ENCODE measurements around the gene XPO4.

XPO4 gene

DNA sequence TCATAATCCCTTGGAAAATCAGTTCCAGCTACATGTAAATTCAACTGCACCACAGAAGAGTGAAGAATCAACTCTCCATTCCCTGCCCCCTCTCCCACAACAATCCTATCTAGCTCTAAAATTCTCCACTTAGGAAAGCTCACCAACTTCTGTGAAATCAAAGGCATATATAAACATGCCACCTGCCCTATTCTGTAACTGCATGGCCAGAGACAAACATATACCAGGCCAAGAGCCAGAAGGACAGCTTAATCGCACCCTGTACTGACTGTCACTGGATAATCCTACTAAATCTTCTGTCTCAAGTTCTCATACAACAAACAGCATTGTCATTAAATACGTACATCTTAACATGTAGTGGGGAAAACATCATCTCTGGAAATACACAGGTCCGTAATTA is 70.6 kb downstream of the XPO4 start:
- in situ Hi-C loops (cut with MboI; ENCODE audit: low sequenced_read_pairs), result loop anchor here (10.0 kb wide), 1 partner anchor 337 kb away; no protein-coding TSS in a partner anchor

DNA sequence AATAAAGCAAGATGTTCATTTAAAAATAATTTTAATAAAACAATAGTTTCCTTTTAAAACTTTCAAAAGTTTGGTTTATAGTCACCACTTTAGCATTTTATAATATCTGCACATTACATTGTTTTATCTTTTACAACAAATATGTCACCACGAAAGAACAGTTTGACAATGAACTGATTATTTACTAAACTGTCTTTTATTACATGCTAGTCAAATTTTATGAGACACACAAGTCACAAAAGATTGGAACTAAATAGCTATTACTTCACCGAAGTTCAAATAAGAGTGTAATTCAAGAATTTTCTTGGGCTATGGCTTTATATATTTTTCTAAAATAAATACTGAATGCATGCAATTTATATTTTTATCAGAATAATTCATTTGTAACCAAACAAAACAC is 71.3 kb downstream of the XPO4 start:
- in situ Hi-C loops (cut with MboI; ENCODE audit: low sequenced_read_pairs), result loop anchor here (10.0 kb wide), 1 partner anchor 336 kb away; no protein-coding TSS in a partner anchor

DNA sequence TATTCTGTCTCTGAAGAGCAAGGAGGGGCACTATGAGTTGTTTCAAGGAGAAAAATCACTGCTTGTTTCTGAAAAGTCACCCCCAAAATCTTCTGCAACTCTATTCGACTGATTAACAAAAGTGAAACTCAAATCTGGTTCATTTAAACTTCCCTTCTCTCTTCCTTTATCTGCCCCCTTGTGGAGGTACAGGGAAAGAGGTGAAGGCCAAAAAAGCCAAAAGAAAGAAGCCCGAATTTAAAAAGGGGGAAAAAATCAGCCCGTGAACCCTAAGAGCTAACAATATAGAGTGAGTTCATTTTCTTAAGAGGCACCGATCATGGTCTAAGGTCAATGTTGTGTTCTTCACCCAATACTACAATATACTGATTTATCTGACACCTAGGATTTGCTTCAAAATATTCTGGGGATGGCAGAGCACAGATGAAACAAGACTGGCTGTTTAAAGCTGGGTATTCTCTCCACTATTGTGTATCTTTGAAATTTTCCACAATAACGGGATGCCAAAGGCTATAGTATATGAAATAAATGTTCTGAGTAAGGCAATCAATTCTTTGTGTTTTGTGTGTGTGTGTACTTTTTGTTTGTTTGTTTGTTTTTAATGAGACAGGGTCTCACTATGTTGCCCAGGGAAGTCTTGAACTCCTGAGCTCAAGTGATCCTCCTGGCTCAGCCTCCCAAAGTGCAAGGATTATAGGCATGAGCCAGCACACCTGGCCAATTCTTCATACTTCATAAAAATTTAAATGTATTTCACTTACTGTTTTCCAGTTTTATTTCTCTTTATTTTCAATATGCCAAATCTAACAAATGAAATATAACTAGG is 73.8 kb downstream of the XPO4 start:
- in situ Hi-C loops (cut with MboI; ENCODE audit: low sequenced_read_pairs), result no loop called here

DNA sequence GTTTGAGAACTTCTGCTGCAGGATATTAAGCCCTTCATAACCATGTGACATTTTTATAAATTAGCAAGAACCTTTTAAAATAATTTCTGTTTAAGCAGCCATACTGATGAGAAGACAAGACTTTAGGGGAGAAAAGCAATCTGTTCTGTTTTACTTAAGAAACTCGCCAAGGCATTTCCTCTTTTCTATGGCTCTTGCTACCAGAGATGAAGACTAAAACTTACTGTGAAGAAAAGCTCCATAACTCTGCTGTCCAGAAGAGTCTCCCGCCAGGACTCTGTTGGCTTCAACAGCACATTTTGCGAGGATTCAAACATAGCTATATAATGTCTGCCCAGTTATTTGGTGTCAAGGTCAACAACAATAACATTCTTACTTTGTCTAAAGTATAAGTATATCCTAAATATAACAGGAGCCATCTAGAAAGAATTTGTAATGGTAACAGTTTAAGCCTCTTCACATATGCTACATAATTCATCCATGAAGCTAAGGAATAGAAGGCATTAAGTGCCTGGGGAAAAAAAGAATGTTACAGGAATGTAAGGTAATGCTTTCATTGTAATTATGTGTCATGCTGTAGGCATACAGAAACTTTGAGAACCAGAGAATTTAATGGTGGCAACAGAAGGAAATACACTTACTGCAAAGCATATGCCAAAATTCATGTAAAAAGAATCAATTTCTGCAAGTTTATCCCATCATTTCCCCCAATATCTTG is 75.5 kb downstream of the XPO4 start:
- in situ Hi-C loops (cut with MboI; ENCODE audit: low sequenced_read_pairs), result no loop called here

DNA sequence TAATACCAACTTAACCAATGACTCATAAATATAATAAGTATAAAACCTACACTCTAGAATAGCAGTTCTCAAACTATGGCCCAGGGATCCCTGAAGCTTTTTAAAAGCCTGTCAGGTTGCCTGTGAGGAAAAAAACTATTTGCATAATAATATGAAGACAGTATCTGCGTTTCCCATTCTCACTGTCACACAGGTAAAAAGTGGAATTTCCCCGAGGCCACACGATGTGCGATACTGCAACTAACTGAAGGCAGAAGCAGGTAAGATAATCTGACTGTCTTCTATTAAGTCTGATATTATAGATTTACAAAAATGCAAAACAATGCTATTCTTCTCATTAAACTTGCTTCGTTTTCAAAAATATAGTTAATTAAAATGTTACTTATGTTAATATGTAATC is 76.2 kb downstream of the XPO4 start:
- in situ Hi-C loops (cut with MboI; ENCODE audit: low sequenced_read_pairs), result no loop called here

DNA sequence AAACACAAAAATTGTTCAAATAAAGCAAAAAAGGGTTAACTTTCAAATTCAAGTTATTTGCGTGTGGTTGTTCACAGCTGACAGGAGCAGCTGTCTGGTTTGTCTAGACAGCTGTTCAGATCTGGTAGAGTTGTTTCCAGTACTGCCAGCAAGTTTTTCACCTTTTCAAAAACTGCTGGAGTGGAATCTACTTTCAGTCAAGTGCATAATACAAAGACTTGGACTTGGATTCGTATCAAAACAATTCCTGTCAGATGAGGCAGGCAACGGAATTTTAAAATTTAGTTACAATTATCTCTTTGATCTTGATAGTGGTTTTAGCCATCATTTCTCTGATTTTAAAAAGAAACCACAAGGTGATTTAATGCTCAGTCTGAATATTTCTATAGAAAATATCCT is 77.1 kb downstream of the XPO4 start:
- in situ Hi-C loops (cut with MboI; ENCODE audit: low sequenced_read_pairs), result no loop called here

DNA sequence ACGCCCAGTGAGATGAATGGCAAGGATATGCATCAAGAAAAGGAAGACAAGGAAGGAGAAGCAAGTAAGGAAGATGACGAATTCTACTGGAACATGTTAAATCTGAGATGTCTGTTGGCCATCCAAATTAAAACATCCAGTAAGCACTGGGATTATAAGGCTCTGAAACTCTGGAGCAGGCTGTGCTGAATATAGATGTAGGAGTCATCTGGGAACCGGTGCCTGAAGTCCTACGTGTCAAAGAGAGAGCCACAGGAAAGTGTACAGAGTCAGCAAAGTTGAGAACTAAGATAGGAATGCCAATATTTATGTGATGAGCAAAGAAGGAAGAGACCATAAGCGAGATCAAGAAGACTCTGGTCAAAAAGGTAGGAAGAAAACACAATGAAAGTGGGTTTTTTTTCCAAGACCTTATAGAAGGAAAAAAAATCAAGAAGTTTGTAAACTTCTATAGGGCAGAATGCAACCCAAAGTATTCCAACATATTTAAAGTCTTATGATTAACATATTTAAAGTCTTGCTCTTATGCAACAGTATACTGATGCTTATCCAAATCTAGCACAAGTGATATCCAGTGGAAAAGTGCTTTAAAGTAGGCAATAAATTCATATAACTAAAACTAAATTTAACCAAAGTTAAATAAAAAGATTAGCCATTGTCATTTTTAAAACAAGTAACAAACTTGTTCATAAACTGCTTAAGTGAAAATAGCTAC is 77.6 kb downstream of the XPO4 start:
- in situ Hi-C loops (cut with MboI; ENCODE audit: low sequenced_read_pairs), result no loop called here

DNA sequence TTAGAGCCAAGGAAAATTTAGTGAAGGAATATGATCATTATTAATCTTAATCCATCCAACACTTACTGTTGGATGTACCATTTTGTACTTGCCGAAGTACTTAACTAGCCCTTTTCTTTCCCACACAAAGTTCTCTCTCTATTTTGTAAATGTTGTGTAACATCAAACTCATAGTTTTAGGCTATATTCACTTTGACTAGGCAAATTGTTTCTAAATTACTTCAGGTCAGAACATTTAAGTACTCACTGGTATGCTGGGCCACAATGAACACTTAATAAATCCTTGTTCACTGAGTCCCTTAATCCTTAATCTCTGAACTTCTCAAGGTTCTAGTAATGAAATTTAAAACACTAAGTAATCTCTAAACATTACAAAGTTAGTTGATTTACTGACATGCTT is 79.5 kb downstream of the XPO4 start:
- in situ Hi-C loops (cut with MboI; ENCODE audit: low sequenced_read_pairs), result no loop called here

DNA sequence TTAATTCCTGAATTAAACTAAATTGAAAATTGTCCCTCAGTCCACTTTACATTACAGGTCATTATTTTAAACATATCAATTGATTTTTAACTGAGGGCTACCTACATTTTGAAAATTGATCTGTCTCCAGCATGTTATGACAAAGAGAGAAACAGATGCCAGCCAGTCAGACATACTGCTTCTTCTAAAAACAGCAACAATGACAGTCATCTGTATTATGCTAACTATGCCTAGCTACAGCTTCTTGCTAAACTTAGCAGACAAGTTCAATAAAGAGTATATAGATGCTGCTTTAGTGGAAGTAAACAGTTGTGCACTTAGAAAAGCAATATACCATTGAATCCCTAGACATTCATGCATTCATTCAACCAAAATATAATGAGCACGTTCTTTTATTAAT is 80.1 kb downstream of the XPO4 start:
- in situ Hi-C loops (cut with MboI; ENCODE audit: low sequenced_read_pairs), result no loop called here

DNA sequence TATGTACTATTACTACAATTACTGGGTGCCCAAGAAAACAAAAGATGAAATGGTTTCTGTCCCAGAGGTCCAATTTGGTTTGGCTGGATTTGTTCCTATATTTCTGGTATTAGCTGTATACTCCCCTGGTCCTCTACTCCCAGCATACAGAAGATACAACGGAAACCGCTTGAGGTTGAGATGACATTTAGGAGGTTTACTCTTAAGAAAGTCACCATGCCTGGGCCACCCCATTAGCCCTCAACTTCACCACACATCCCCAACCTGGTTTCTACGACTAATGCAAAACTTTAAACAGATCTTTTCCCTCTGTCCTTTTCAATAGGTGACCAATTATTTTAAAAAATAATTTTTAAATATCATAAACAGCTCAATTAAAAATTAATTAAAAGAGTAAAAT is 82.8 kb downstream of the XPO4 start:
- in situ Hi-C loops (cut with MboI; ENCODE audit: low sequenced_read_pairs), result no loop called here

DNA sequence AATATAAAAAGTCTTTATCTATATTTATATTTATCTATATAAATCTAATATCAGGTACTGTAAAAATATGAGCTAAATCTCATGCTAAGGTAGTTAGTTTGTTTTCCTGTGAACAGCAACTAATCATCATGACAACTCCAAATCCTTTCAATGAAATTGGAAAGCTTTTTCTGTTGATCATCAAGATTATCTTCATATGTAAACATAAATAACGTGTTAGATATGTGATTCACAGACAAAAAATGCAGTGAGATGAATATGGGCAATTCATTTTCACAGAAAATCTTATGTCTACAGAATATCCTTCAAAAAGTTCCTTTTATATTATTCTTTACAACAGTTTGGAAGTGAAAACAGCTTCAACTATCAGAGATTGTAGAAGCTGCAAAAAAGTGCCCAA is 87.1 kb downstream of the XPO4 start:
- in situ Hi-C loops (cut with MboI; ENCODE audit: low sequenced_read_pairs), result no loop called here

DNA sequence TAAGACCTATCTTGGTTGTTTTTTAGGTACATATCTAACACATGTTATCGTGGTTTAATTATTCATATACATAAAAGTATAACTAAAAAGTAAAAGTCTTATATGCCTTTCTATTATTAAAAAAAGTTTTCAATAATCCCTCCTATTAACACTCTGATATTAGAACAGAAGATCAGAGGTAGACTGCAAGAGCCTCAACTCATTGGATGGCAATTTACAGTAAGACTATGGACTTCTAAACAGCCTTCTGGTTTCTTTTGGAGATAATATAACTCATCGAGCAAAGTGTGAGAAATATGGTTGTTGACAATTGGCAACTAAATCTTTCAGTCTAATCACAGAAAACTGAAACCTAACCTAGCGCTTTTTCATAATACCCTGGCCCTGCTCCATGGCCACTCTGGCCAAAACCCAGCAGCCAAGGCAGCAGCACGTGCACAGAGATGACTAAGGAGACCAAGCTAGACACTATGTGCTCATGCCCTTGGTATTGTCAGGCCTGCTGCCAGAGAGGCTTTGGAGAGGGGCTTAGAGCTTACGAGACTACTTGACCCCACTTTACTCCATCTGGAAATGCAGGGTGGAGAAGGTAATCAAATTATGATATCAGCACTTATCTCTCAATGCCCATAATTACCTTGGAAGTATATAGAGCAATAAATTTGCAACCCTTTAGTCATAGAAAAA is 88.2 kb downstream of the XPO4 start:
- in situ Hi-C loops (cut with MboI; ENCODE audit: low sequenced_read_pairs), result no loop called here

DNA sequence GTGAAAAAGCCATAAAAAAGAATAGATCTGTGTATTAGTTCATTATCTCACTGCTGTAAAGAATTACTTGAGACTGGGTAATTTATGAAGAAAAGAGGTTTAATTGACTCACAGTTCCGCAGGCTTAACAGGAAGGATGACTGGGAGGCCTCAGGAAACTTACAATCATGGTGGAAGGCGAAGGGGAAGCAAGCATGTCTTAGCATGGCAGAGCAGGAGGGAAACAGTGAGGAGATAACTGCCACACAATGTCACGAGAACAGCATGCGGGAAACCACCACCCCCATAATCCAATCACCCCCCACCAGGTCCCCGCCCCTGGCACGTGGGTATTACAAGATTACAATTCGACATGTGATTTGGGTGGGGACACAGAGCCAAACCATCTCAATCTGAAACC is 89.7 kb downstream of the XPO4 start:
- in situ Hi-C loops (cut with MboI; ENCODE audit: low sequenced_read_pairs), result no loop called here

DNA sequence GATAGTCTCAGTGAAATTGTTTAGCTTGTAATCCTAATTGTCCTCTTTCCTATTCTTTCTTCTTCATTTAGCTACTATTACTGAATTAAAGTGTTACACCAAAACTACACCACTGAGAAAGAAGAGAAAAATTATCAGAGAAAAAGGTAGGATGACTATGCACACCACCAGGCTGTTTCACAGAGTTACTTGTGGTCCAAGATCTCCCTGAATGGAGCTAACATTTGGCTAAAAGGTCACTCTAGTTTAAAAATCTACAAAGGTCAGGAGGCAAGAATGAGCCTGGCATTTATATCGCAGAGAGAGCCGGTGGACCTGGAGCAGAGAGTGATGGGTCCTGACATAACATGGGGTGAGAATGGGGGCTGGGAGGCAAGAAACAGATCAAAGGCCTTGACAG is 91.7 kb downstream of the XPO4 start:
- in situ Hi-C loops (cut with MboI; ENCODE audit: low sequenced_read_pairs), result no loop called here

DNA sequence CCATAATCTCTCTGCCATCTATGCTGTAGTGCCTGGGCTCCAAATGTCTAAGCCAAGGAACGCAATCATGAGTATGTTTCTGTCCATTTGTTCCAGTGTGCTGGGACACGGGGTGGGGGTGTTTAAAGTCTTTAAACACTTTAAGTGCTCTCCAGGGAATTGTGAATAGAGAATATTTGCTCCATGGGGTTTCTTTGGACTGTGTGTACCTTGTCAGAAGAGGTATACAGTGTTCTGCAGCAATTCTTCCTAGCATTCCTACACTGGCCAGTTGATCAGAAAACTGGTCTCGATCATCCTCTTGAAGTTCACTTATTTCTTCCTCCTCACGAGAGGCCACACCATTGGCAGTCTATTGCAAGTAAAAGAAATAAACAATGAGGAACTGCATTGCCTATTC is 93.7 kb downstream of the XPO4 start:
- in situ Hi-C loops (cut with MboI; ENCODE audit: low sequenced_read_pairs), result no loop called here

DNA sequence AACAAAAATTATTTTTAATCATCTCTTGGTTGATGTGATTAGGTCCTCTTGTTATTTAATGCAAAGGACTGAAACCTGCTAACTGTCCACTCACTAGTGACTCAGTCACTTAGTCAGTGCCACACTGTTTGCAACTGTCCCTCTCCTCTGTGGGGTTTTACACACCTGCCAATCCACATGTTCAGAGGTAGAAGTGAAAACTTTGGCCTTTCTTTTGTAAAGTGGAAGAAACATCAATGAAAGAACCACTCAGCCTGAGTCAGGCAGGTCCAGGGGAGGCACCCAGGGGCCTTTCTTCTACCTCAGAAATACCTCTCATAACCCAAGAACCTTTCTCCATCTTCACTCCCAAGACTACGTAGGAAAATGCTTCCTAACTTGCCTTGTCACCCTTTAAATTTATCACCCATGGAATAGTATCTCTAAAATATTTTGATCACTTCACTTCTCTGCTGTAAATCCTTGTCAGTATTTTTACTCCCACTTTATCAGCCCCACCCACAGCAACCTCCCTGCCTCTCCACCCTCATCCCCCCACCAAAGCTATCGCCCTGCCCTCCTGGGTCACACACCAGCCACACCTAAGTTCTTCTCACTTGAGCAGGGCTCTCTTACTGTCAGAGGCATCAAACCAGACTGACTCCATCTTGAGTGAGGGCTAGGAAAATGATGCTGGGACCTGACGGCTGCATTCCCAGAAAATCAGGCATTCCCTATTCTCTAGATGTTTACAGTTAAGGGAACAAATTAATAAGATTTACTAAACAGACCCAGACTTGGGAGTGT is 99.2 kb downstream of the XPO4 start:
- in situ Hi-C loops (cut with MboI; ENCODE audit: low sequenced_read_pairs), result no loop called here

DNA sequence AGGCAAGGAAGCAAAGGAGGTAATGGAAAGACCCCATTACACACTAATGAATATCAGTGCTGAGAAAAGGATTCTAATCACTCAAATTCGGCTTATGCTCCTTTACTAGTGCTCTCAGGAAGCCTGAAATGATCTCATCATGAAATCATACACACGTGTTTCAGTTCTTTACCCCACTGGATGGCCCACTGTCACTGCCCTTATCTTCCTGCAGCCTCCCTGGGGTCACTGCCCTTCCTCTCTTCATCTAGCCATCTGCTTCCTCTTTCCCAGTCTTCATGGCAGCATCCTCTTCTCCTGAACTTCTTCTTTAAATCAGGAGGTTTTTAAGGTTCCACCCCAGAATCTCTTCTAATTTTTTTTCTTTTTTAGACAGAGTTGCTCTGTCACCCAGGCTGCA is 100.8 kb downstream of the XPO4 start:
- in situ Hi-C loops (cut with MboI; ENCODE audit: low sequenced_read_pairs), result no loop called here

DNA sequence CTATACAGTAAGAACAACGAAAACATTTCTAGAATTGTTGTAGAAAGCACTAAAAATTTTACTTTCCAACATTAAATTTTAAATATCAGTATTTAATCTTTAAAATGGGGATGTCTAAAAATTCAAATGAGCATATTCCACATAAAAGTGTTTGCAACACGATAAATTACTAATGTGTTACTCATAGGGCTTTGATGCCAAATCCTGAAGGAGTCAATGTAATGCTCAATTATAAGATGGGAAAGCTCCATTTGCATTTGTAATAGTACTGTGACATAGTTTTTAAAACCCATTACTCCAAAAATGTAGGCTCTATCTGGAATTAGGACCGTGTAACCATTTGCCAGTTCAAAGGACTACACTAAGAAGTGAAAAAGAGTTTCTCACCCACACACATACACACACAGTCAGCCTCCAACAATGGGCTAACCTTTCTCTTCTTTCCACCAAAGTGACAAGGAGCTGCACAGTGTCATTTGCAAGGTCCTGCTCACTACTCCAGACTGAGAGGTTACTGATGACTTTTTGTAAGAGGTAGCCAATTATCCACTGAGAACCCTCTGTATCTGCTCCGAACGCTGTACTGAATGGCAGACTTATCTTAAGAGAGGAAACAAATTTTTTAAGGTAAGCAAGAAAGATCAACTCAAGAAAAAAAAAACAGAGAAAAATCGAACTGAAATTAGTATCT is 102.7 kb downstream of the XPO4 start:
- in situ Hi-C loops (cut with MboI; ENCODE audit: low sequenced_read_pairs), result no loop called here

DNA sequence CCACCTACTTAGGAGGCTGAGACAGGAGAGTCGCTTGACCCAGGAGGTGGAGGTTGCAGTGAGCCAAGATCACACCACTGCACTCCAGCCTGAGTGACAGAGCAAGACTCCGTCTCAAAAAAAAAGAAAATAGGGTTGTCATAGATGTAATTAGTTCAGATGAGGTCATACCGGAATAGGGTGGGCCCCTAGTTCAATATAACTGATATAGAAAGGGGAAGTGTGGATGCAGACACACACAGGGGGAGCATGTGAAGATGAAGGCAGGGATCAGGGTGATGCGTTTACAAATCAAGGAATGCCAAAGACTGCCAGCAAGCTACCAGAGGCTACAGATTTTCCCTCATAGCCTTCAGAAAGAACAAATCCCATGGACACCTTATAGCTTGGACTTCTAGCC is 104.5 kb downstream of the XPO4 start:
- in situ Hi-C loops (cut with MboI; ENCODE audit: low sequenced_read_pairs), result no loop called here

All from HL-60/S4 (cell line).